NCI-H1694 (cell line): ENCODE results near the gene AAR2.

Experiments
- DNase-seq: peaks from one replicate; lab custom pipeline; 2025; lab: John Stamatoyannopoulos, UW

The AAR2 gene

GRCh38 chr20:36218380-36219064, 17.8 kb upstream of the AAR2 start:
- DNase-seq = no peak

- DNase-seq = no peak
Measured at GRCh38 chr20:36219671-36220220, 16.5 kb upstream of the AAR2 start.

GRCh38 chr20:36225666-36226065, 10.6 kb upstream of the AAR2 start:
- DNase-seq = no peak

- no peak for DNase-seq
Measured at GRCh38 chr20:36228770-36229169, 7.5 kb upstream of the AAR2 start.

DNA sequence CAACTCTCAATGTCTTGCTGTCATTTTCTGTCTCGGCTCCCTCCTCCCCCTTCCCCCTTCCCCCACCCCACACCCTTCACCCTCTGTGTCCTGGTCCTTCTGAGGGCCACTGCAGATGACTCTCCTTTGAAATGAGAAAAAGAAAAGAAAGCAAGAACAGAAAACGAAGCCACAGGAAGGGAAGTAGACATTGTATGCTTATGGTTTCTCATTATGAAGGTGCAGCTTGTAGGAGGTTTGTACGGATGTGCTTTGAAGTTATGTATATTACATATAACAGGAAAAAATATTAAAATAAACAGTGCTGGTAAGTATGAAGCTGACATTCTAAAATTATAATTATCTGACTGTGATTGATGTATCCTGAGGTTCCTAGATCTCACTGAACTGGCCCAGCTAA, 6.3 kb upstream of the AAR2 start:
- DNase-seq = no peak

DNA sequence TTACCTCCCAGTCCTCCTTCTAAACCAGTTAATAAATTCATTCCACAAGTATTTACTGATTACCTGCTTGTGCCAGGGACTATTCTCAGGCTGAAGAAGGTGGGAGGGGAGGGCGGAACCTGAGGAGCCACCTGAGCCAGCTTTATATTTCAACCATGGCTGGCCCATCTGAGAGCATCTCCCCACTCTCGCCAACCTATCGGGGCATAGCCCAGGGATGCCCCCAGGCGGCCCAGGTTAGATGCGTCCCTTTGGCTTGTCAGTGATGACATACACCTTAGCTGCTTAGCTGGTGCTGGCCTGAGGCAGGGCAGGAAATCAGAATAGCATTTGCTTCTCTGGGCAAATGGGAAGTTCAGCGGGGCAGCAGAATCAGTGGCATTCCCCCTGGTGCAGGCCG, 4.9 kb upstream of the AAR2 start:
- no peak for DNase-seq

DNA sequence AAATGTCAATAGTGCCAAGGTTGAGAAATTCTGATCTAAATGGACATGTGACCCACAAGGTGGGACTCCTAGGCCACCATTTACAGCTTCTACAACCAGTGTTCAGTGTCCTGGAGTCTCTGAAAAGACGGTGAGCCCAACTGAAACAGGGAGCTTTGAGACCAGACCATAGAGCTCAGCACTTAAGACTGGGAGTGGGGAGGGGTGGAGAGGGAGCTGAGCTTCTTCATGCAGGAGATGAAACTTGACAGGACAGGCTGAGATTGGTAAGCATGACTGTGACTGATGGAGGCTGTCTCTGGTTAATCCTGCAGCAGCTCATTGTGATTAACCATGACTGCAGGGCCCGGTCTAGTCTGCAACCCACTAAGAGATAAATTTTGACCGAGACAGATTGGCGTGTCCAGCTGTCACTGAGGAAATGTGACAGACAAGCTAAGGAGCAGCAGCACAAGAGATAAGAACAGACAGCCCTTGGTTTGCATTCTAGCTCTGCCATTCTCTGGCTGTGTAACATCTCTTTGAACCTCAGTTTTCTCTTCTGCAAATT, 1.4 kb upstream of the AAR2 start:
- no peak for DNase-seq

GRCh38 chr20:36236786-36237121, 476 bp downstream of the AAR2 start:
- DNase-seq = no peak

- DNase-seq = no peak
Measured at GRCh38 chr20:36237477-36237876, 1.2 kb downstream of the AAR2 start.

- DNase-seq = no peak
Measured at GRCh38 chr20:36238153-36238552, 1.9 kb downstream of the AAR2 start.

DNA sequence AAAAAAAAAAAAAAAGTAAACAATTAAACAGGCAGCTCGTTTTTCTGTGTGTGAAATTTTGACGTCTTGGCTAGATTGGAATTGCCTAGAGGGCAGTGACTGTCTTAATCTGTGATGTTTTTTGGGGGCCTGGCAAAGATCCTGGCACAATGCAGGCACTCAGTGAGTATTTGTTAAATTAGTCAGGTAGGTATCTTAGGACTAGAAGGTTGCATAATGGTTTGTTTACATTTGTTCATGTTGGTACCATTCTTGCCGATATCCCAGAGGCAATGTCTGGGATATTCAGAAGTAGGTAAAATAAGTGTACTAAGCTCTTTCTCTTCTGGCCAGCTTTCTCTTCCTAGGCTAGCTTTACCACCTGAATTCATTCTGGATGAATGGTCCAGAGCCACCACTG, 2.5 kb downstream of the AAR2 start:
- DNase-seq = no peak

- DNase-seq = no peak
Measured at GRCh38 chr20:36240076-36240475, 3.8 kb downstream of the AAR2 start.

GRCh38 chr20:36241678-36242077, 5.4 kb downstream of the AAR2 start:
- DNase-seq = no peak

DNA sequence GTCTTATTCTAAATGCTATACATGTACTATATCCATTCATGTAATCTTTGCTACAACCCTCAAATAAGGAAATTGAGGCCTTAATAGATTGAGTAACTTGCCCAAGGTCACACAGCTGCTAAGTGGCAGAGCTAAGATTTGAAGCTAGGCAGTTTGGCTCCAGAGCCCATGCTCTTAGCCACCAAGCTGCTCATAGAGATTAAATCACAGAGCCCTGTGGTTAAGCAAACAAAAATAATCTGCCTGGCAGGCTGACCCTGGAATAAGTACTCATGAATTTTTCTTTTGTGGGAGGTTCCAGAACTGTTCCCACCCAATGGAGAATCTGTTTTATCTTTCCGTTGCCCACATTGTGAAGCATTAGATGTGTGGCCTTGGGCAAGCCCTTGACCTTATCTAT, 7.4 kb downstream of the AAR2 start:
- no peak for DNase-seq

- no peak for DNase-seq
Measured at GRCh38 chr20:36246401-36246800, 10.1 kb downstream of the AAR2 start.

DNA sequence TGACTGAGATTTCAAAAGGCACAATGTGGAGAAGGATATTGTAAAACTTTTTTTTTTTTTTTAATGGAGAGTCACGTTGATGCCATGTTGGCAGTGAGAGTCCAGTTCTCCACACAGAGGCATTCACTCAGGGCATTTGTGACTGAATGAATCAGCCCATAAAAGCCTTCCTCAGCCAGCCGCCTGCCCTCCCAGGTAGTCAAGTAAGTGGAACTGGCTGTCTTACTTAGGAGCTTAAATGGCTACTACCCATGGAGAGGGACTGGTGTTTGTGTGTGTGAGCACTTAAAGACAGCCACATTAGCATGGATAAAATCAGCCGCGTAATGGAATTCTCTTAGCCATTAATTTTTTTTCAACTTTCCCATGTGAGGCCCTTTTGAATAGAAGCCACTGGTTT, 12.6 kb downstream of the AAR2 start:
- no peak for DNase-seq

GRCh38 chr20:36249450-36249849, 13.2 kb downstream of the AAR2 start:
- DNase-seq = no peak

DNA sequence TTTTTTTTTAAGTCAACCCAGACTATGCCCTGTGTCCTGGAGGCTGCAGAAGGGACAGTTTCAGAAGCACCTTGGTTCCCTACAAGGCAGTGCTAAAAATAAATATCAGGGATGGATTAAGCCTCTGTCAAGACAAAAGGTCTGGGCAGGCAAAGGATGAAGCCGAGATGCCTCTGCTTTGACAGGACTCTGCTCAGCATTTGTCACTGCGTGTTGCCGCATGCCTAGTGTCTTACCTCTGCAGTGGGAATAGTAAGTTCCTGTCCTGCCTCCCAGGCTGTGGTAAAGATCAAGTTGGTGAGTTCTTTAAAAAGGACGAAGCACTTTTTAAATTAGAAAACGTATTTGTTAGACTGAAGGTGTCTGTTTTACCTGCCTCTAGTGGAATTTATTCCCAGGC, 15.1 kb downstream of the AAR2 start:
- no peak for DNase-seq

GRCh38 chr20:36252511-36252910, 16.2 kb downstream of the AAR2 start:
- DNase-seq = no peak

DNA sequence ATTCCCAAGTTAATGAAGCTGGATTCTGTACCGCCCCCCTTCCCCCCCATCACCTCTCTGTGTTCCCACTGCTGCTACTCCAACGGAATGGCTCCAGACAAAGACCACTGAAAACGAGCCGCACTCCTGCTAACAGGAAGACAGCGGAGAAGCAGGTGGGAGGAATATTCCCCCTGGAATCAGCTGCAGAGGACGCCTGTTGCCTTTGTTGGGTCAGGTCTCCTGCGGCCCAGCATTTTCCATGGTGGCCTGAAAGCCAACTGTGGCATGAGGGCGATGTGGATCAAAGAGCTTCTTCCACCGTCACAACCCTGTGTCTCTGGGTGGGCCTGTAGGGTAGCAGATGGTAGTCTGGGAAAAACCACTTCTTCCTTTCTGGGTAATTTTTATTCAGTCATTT, 16.8 kb downstream of the AAR2 start:
- no peak for DNase-seq

DNA sequence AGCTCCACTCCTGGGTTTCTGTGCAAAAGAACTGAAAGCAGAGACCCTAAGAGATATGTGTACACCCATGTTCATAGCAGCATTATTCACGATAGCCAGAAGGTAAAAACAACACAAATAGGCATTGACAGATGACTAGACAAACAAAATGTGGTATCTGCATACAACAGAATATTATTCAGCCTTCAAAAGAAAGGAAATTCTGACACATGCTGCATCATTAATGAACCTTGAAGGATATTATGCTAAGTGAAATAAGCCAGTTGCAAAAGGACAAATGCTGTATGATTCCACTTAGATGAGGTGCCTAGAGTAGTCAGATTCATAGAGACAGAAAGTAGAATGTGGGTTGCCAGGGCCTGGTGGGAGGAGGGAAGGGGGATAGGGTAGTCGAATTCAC, 17.8 kb downstream of the AAR2 start:
- DNase-seq = no peak

- no peak for DNase-seq
Measured at GRCh38 chr20:36255445-36255844, 19.2 kb downstream of the AAR2 start.

DNA sequence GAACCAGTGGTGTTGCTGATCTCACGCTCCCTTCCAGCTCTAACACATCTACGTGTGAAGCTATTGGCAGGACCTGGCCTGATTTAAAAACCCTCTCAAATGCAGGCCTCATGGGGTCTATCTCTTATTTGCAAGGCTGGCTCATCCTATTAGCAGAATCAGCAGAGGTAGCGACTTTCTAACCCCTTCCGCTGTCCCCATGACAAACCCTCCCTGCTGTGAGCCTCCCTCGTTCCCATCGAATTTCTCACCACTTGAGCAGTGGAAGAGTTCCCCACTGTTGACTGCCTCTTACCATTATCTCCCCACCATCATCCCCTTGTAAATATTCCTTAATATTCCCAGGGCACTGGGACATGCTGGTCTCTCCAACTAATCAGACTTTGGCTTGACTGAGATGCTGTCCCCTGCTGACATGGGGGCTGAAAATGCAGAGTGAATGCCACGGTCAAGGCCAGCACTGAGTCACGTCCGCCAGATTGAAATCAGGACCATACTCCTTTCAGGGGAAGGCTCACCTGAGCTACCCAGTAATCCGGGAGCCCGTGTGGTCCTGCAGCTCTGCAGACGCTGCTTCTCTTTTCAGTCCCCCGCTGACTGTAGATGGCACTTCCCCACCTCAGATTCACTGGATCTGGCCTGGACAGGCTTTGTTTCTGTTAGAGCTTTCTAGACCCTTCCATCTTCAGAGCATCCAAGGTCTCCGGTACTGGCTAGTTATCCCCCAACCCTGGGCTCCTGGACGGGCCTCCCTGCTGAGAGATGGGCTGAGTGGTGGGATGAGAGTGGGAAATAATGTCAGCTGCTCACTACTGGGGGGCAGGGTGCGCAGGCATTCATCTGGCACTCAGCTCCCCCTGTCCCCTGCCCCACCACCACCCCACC, 23.1 kb downstream of the AAR2 start:
- DNase-seq = no peak
